Naive thymus-derived CD4-positive, alpha-beta T cell (primary cell): ENCODE data around the gene BTBD6. TPM values are rescaled to one million over a fixed set of nuclear protein-coding genes. Genes with fewer than 3 reads are reported as not detected.
A peak's percentile ranks its signal among the peaks of the same experiment; 100 is the strongest.

Experiments
- ATAC-seq: fragments of 150-1000 bp; cut with Tn5 transposase; 2 replicates; pipeline ENCODE4 v1.10.0; 2021; ENCODE audit warnings: mild to moderate bottlenecking, moderate library complexity
- CTCF ChIA-PET: fragments of 350-600 bp; sonication (Branson Sonifier 250); formaldehyde crosslinking; loops from one replicate; lab custom pipeline; 2021; ENCODE audit warnings: antibody characterized with exemption; lab: Charles Lee
- POLR2A ChIA-PET: fragments of 350-600 bp; sonication (Branson Sonifier 250); formaldehyde crosslinking; loops from one replicate; lab custom pipeline; 2021; ENCODE audit warnings: antibody characterized with exemption, inconsistent platforms; lab: Charles Lee
- DNase-seq, 9 donors: peaks; one replicate each; pipeline versions ENCODE4 v3.0.0 to v3.0.0-alpha.2; 2020 to 2022; ENCODE audit warnings: mixed read lengths in 1 of 9
- H3K27ac ChIP-seq: one replicate; pipeline ENCODE4 v1.7.0; 2013; ENCODE audit warnings: mild to moderate bottlenecking, low read depth, low read length, moderate library complexity
- H3K27me3 ChIP-seq, 2 donors: one replicate each; pipeline ENCODE4 v1.7.0; 2013; ENCODE audit warnings: low read length in 2 of 2, mild to moderate bottlenecking in 2 of 2, moderate library complexity in 2 of 2; ENCODE audit not compliant: control insufficient read depth in 2 of 2, insufficient read depth in 2 of 2
- H3K36me3 ChIP-seq, 3 experiments: 1 replicate in 2 of 3; 2 replicates in 1 of 3; pipeline ENCODE4 v1.7.0; 2013; ENCODE audit warnings: low read length in 3 of 3, mild to moderate bottlenecking in 3 of 3, moderate library complexity in 1 of 3; ENCODE audit not compliant: insufficient read depth in 3 of 3, control insufficient read depth in 2 of 3
- H3K4me1 ChIP-seq, 2 donors: one replicate each; pipeline ENCODE4 v1.7.0; 2013; ENCODE audit warnings: low read length in 2 of 2, mild to moderate bottlenecking in 2 of 2, moderate library complexity in 1 of 2; ENCODE audit not compliant: control insufficient read depth in 2 of 2, insufficient read depth in 2 of 2
- H3K4me3 ChIP-seq: 2 replicates; pipeline ENCODE4 v1.7.0; 2013; ENCODE audit warnings: mild to moderate bottlenecking, low read length
- H3K9me3 ChIP-seq, 3 experiments: 1 replicate in 2 of 3; 2 replicates in 1 of 3; pipeline ENCODE4 v1.7.0; 2013; ENCODE audit warnings: low read length in 3 of 3; ENCODE audit not compliant: control insufficient read depth in 2 of 3
- H3K27ac Mint-ChIP-seq, 9 donors: one replicate each; pipeline ENCODE4 v1.8.0; 2020 to 2022; ENCODE audit warnings: mixed read lengths in 9 of 9, mild to moderate bottlenecking in 8 of 9, moderate library complexity in 5 of 9, inconsistent platforms in 2 of 9
- H3K27me3 Mint-ChIP-seq, 5 donors: one replicate each; pipeline ENCODE4 v1.8.0; 2021 to 2022; ENCODE audit warnings: mixed read lengths in 5 of 5, mild to moderate bottlenecking in 1 of 5
- H3K36me3 Mint-ChIP-seq, 5 donors: one replicate each; pipeline ENCODE4 v1.8.0; 2020 to 2022; ENCODE audit warnings: mixed read lengths in 5 of 5, mild to moderate bottlenecking in 3 of 5, inconsistent platforms in 1 of 5
- H3K4me1 Mint-ChIP-seq, 7 donors: one replicate each; pipeline ENCODE4 v1.8.0; 2020 to 2022; ENCODE audit warnings: mixed read lengths in 7 of 7, mild to moderate bottlenecking in 3 of 7, inconsistent platforms in 1 of 7
- H3K4me3 Mint-ChIP-seq, 10 donors: one replicate each; pipeline ENCODE4 v1.8.0; 2020 to 2022; ENCODE audit warnings: mild to moderate bottlenecking in 10 of 10, mixed read lengths in 10 of 10, moderate library complexity in 6 of 10, inconsistent platforms in 2 of 10
- H3K9me3 Mint-ChIP-seq, 11 donors: one replicate each; pipeline ENCODE4 v1.8.0; 2020 to 2022; ENCODE audit warnings: mixed read lengths in 11 of 11, mild to moderate bottlenecking in 4 of 11, inconsistent platforms in 1 of 11, moderate library complexity in 1 of 11
- intact Hi-C, 2 donors: fragments of 100-400 bp; cut with micrococcal nuclease; formaldehyde crosslinking; loops; one replicate each; pipeline ENCODE4 v1.15.1; 2023
- polyA plus RNA-seq, 2 donors: library from polyadenylated mRNA; unstranded; fragments of 300-500 nt; fragmentation: Illumina TruSeq; gene quantifications; one replicate each; pipeline ENCODE4 v1.2.3, GENCODE V29; 2021
- total RNA-seq, 6 experiments: library from RNA in 5 of 6; stranded (reverse) in 5 of 6; gene quantifications; 1 replicate in 5 of 6; 2 replicates in 1 of 6; pipeline ENCODE4 v1.2.3 and lab custom pipeline; 2021 to 2026

Gene BTBD6
- total and polyA plus RNA-seq, 7 experiments from 2014 or later: 4.0 to 43.0 (median 31.1) TPM

GRCh38 chr14:105201156-105201924 lies 47.0 kb upstream of the BTBD6 start:
- peaks cover 6% of the 10 kb centered on the region in 2 donors for H3K27me3 ChIP-seq
- H3K4me3 Mint-ChIP-seq: peak overlapping the region in 7 of 10 donors; percentile 12 to 65 (median 45)
- H3K4me3 ChIP-seq: no peak overlapping the region
- peak overlapping the region in 2 of 9 donors; percentile 49 for H3K27ac Mint-ChIP-seq
- no peaks in the 10 kb centered on the region for H3K36me3 ChIP-seq
- H3K27me3 Mint-ChIP-seq: peaks cover 6 to 34% (median 20%) of the 10 kb centered on the region in 5 donors
- H3K36me3 Mint-ChIP-seq: no peaks in the 10 kb centered on the region
- POLR2A ChIA-PET: interaction anchor here (1.0 kb wide), 1 partner anchor 100 kb away, joined by 3 read pairs; no protein-coding TSS in a partner anchor
- H3K9me3 ChIP-seq: no peaks in the 10 kb centered on the region
- H3K9me3 Mint-ChIP-seq: no peaks in the 10 kb centered on the region
- no peak overlapping the region for H3K27ac ChIP-seq
- peaks cover 9 to 18% (median 14%) of the 10 kb centered on the region in 7 donors for H3K4me1 Mint-ChIP-seq
- ATAC-seq (peak; percentile 9), DNase-seq (no peak)
- CTCF ChIA-PET: interaction anchor here (1.0 kb wide), 1 partner anchor 151 kb away, joined by 3 read pairs; no protein-coding TSS in a partner anchor
- intact Hi-C loops: loop anchor here in 1 of 2 donors (5.0 kb wide), 1 partner anchor 109 kb away; no protein-coding TSS in a partner anchor
- peaks cover 0 to 29% of the 10 kb centered on the region in 2 donors for H3K4me1 ChIP-seq

GRCh38 chr14:105201925-105202513 lies 46.3 kb upstream of the BTBD6 start:
- peak overlapping the region in 2 of 9 donors; percentile 49 for H3K27ac Mint-ChIP-seq
- peak; percentile 36 for ATAC-seq
- peak overlapping the region in 8 of 10 donors; percentile 12 to 65 (median 43) for H3K4me3 Mint-ChIP-seq

GRCh38 chr14:105203057-105203531 lies 45.2 kb upstream of the BTBD6 start:
- intact Hi-C loops: loop anchor here (1.0 to 5.0 kb wide), 7 partner anchors 45 to 325 kb away; partner anchors contain the start of genes BRF1 (in 1 of the 2) and BTBD6 (in 1 of the 2)
- Histone ChIP-seq H3K36me3 (no peaks in the 10 kb centered on the region), H3K9me3 (no peaks in the 10 kb centered on the region), H3K4me1 (peaks cover 0 to 18% of the 10 kb centered on the region in 2 donors), H3K27me3 (peaks cover 0 to 2% of the 10 kb centered on the region in 2 donors), H3K4me3 (no peak overlapping the region), H3K27ac (no peak overlapping the region)
- Mint-ChIP-seq H3K4me3 (no peak overlapping the region), H3K27me3 (peaks cover 6 to 26% (median 12%) of the 10 kb centered on the region in 5 donors), H3K4me1 (peaks cover 9 to 15% (median 13%) of the 10 kb centered on the region in 7 donors), H3K36me3 (no peaks in the 10 kb centered on the region), H3K27ac (no peak overlapping the region), H3K9me3 (no peaks in the 10 kb centered on the region)
- DNase-seq (peak in 6 of 9 donors; percentile 30 to 75 (median 58)), ATAC-seq (peak; percentile 58)
- CTCF ChIA-PET: interaction anchor here (0.9 kb wide), 1 partner anchor 148 kb away, joined by 4 read pairs; no protein-coding TSS in a partner anchor
- POLR2A ChIA-PET: no interaction called here

More at GRCh38 chr14:105201925-105202513, 46.3 kb upstream of the BTBD6 start:
- ChIA-PET CTCF (interaction anchor here (1.0 kb wide), 1 partner anchor 150 kb away, joined by 3 read pairs; no protein-coding TSS in a partner anchor), POLR2A (interaction anchor here (1.0 kb wide), 1 partner anchor 99 kb away, joined by 3 read pairs; no protein-coding TSS in a partner anchor)
- Mint-ChIP-seq H3K4me1 (peaks cover 9 to 18% (median 14%) of the 10 kb centered on the region in 7 donors), H3K9me3 (no peaks in the 10 kb centered on the region), H3K27me3 (peaks cover 6 to 31% (median 20%) of the 10 kb centered on the region in 5 donors), H3K36me3 (no peaks in the 10 kb centered on the region)
- no peaks in the 10 kb centered on the region for H3K36me3 ChIP-seq
- no peak overlapping the region for H3K4me3 ChIP-seq
- H3K27ac ChIP-seq: no peak overlapping the region
- H3K4me1 ChIP-seq: peaks cover 0 to 23% of the 10 kb centered on the region in 2 donors
- intact Hi-C loops: loop anchor here (2.0 to 5.0 kb wide), 2 partner anchors 109 to 110 kb away; no protein-coding TSS in a partner anchor
- H3K27me3 ChIP-seq: peaks cover 6% of the 10 kb centered on the region in 2 donors
- peak in 3 of 9 donors; percentile 28 to 56 (median 40) for DNase-seq
- no peaks in the 10 kb centered on the region for H3K9me3 ChIP-seq

- no peak for ATAC-seq
- peaks cover 4 to 22% (median 9%) of the 10 kb centered on the region in 5 donors for H3K27me3 Mint-ChIP-seq
- POLR2A ChIA-PET: no interaction called here
Measured at GRCh38 chr14:105203701-105204100, 44.6 kb upstream of the BTBD6 start.

GRCh38 chr14:105204206-105204930 lies 44.0 kb upstream of the BTBD6 start:
- H3K27ac Mint-ChIP-seq: peak overlapping the region in 1 of 9 donors; percentile 46
- DNase-seq (no peak), ATAC-seq (no peak)
- H3K4me1 Mint-ChIP-seq: peaks cover 9 to 15% (median 13%) of the 10 kb centered on the region in 7 donors
- Histone ChIP-seq H3K9me3 (no peaks in the 10 kb centered on the region), H3K27me3 (no peaks in the 10 kb centered on the region), H3K36me3 (peaks cover 0 to 3% (median 0%) of the 10 kb centered on the region in 3 experiments), H3K4me3 (no peak overlapping the region), H3K4me1 (peaks cover 0 to 18% of the 10 kb centered on the region in 2 donors), H3K27ac (no peak overlapping the region)
- ChIA-PET POLR2A (no interaction called here), CTCF (interaction anchor here (1.8 kb wide), 1 partner anchor 148 kb away, joined by 4 read pairs; no protein-coding TSS in a partner anchor)
- peaks cover 0 to 16% (median 4%) of the 10 kb centered on the region in 5 donors for H3K27me3 Mint-ChIP-seq
- H3K4me3 Mint-ChIP-seq: no peak overlapping the region
- intact Hi-C loops: loop anchor here in 1 of 2 donors (5.0 kb wide), 1 partner anchor 112 kb away; no protein-coding TSS in a partner anchor
- H3K9me3 Mint-ChIP-seq: no peaks in the 10 kb centered on the region
- H3K36me3 Mint-ChIP-seq: no peaks in the 10 kb centered on the region

More at GRCh38 chr14:105203701-105204100, 44.6 kb upstream of the BTBD6 start:
- H3K4me3 Mint-ChIP-seq: no peak overlapping the region
- Histone ChIP-seq H3K27me3 (no peaks in the 10 kb centered on the region), H3K36me3 (no peaks in the 10 kb centered on the region), H3K4me3 (no peak overlapping the region), H3K27ac (no peak overlapping the region), H3K4me1 (peaks cover 0 to 18% of the 10 kb centered on the region in 2 donors), H3K9me3 (no peaks in the 10 kb centered on the region)
- intact Hi-C loops: loop anchor here (1.0 to 5.0 kb wide), 7 partner anchors 45 to 325 kb away; partner anchors contain the start of genes BRF1 (in 1 of the 2) and BTBD6 (in 1 of the 2)
- no peak for DNase-seq
- H3K27ac Mint-ChIP-seq: no peak overlapping the region
- H3K4me1 Mint-ChIP-seq: peaks cover 9 to 15% (median 13%) of the 10 kb centered on the region in 7 donors
- CTCF ChIA-PET: interaction anchor here (0.9 kb wide), 1 partner anchor 147 kb away, joined by 4 read pairs; no protein-coding TSS in a partner anchor
- H3K36me3 Mint-ChIP-seq: no peaks in the 10 kb centered on the region
- H3K9me3 Mint-ChIP-seq: no peaks in the 10 kb centered on the region
